ENCODE data around the gene DLG1.
"Not testable (repeated sequence)": the region's sequence is repeated elsewhere in the genome, so short reads cannot be mapped to it uniquely, and the experiment has no call there.

DLG1 gene

GRCh38 chr3:197216914-197217313, 81.5 kb downstream of the DLG1 start:
- H3K4me3 ChIP-seq (ENCODE audit: low read depth, low read length): no peak overlapping the region

DNA sequence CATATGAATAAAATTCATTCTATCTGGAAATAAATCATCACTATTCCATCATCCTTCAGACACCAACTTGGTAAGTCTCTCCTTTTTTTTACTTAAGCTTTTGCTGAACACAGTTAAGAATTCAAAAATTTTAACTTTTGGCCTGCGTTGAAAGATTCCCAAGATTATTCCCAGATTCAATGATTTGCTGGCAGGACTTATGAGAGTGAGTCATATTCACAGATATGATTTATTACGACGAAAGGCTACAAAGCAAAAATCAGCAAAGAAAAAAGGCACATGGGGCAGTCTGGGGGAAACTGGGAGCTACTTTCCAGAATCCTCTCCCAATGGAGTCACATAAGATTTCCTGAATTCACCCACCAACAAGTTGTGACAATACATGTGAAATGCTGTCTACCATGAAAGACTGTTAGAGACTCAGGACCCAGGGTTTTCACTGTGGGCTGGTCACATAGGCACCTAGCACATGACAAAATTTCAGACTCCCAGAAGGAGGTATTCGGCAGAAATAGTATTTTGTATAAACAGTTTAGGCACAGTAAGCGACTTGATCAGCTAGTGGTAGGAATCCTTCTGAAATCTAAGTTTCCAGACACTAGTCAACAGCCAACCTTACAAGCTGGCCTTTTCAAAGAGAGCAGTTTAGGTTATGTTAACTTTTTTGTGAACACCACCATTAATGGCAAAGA, 82.1 kb downstream of the DLG1 start:
- H3K4me3 ChIP-seq (ENCODE audit: low read depth, low read length): no peak overlapping the region

DNA sequence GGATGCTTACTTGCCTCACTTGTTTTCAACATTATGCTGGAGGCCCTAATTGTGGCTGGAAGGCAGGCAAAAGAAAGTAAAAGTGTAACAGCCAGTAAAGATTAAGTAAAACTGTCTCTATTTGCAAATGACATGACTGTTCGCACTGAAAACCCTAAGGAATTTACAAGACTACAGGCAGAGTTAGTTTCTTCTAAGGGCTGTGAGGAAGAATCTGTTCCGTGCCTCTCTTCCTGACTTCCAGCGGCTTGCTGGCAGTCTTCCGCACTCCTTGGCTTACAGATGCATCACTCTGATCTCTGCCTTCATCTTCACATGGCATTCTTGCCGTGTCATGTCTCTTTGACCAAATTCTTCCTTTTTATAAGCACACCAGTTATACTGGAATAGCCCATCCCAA, 86.1 kb downstream of the DLG1 start:
- H3K4me3 ChIP-seq (ENCODE audit: low read depth, low read length): no peak overlapping the region

- not testable (repeated sequence) for H3K4me3 ChIP-seq (ENCODE audit: low read depth, low read length)
Observed at GRCh38 chr3:197211698-197212097, 86.7 kb downstream of the DLG1 start.

GRCh38 chr3:197209366-197210260, 88.8 kb downstream of the DLG1 start:
- no peak overlapping the region for H3K4me3 ChIP-seq (ENCODE audit: low read depth, low read length)

DNA sequence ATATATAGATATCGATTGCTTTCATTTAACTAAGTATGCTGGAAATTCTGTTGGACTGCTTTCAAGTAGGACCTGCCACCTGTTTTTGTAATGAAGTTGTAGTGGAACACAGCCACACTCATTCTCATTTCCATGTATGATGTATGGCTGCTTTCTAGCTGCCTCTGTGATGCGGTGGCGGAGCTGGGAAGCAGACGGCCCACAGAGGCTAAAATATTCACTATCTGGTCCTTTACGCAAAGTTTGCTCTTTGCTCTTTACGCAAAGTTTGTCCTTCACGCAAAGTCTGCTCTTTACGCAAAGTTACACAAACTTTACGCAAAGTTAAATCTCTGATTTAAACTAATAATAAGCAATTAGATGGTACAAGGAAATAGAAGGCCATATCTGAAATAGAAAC, 91.5 kb downstream of the DLG1 start:
- no peak overlapping the region for H3K4me3 ChIP-seq (ENCODE audit: low read depth, low read length)

GRCh38 chr3:197205675-197206074, 92.7 kb downstream of the DLG1 start:
- H3K4me3 ChIP-seq (ENCODE audit: low read depth, low read length): no peak overlapping the region

DNA sequence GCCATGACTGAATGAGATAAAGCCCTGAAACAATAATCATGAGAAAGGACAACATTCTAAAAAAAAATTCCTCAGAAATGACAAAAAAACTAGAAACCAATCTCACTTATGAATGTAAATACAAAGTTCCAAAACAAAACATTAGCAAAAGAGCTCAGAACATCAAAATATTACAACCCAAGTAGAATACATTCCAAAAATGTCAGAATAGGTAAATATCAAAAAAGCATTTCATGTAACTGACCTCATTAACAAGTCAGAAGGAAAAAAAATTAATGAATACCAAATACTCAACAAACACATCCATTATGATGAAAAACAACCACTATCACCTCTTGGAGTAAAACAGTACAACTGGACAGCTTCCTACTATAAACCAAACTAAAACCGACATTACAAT, 93.1 kb downstream of the DLG1 start:
- no peak overlapping the region for H3K4me3 ChIP-seq (ENCODE audit: low read depth, low read length)

GRCh38 chr3:197204736-197205135, 93.7 kb downstream of the DLG1 start:
- H3K4me3 ChIP-seq (ENCODE audit: low read depth, low read length): no peak overlapping the region

- no peak overlapping the region for H3K4me3 ChIP-seq (ENCODE audit: low read depth, low read length)
Observed at GRCh38 chr3:197203714-197204146, 94.7 kb downstream of the DLG1 start.

- no peak overlapping the region for H3K4me3 ChIP-seq (ENCODE audit: low read depth, low read length)
Observed at GRCh38 chr3:197202694-197203093, 95.7 kb downstream of the DLG1 start.

DNA sequence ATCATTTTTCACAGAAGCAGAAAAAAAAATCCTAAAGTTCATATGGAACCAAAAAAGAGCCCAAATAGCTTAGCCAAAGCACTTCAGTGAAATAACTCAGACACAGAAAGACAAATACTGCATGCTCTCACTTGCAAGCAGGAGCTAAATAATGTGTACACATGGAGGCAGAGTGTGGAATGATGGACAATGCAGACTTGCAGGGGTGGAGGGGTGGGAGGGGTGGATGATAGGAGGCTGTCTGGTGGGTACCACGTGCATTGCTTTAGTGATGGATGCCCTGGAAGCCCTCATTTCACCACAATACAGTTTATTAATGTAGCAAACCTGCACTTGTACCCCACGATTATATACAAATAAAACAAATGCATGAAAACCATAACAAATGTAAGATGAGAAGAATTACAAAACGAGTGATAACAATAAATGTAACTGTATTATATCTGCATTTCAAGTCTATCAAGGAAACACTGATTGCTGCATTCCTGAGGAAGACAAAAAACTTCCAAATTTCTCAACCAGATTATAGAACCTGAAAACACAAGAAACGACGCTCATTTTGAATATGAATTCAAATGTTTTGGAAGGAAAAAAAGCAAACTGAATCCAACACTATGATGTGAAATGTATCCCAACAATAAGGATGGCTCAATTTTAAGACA, 96.5 kb downstream of the DLG1 start:
- H3K4me3 ChIP-seq (ENCODE audit: low read depth, low read length): no peak overlapping the region

GRCh38 chr3:197200856-197201255, 97.6 kb downstream of the DLG1 start:
- not testable (repeated sequence) for H3K4me3 ChIP-seq (ENCODE audit: low read depth, low read length)

DNA sequence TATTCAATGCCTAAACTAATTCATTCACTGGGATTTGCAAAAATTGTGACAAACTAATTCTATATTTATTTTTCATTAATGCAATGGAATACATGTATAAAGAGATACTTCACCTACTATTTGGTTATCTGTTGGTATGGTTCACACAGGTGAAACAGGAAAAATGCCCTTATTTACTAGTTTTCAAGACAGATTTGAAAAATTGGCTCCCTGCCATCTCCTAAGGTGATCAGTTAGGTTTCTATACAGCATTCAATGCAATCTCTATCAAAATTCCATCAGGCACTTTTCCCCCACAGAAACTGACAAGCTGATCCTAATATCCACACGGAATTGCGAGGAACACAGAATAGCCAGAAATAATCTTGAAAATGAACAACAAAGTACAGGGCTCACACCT, 101.1 kb downstream of the DLG1 start:
- H3K4me3 ChIP-seq (ENCODE audit: low read depth, low read length): no peak overlapping the region

DNA sequence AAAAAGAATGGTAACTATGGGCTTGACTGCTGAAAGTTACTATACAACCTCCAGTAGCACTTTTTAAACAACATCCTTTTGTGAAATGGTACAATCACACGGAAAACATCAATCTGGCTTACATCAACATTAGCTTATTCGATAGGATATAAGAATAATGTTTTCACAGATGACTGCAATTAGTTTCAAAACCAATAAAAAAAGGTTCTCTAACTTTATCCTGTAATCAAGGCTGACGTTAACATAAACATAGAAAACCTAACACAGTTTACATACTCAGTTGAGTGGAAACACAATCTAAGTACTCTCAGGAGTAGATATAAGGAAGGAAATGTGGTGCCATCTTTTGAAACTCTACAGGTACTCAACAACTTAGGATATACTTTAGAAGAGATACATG, 102.2 kb downstream of the DLG1 start:
- H3K4me3 ChIP-seq (ENCODE audit: low read depth, low read length): no peak overlapping the region

- no peak overlapping the region for H3K4me3 ChIP-seq (ENCODE audit: low read depth, low read length)
Observed at GRCh38 chr3:197195326-197195725, 103.1 kb downstream of the DLG1 start.

DNA sequence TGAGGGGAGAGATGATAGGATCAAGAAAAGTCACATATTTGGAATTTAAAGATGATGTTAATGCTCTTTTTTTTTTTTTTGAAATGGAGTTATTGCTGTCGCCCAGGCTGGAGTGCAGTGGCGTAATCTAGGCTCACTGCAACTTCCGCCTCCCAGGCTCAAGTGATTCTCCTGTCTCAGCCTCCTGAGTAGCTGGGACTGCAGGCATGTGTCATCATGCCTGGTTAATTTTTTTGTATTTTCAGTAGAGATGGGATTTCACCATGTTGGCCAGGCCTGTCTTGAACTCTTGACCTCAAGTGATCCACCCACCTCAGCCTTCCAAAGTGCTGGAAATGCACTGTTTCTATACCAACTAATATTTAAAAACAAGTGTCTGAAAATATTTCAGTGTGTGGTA, 104.7 kb downstream of the DLG1 start:
- not testable (repeated sequence) for H3K4me3 ChIP-seq (ENCODE audit: low read depth, low read length)

- H3K4me3 ChIP-seq (ENCODE audit: low read depth, low read length): no peak overlapping the region
Observed at GRCh38 chr3:197191897-197192296, 106.5 kb downstream of the DLG1 start.

GRCh38 chr3:197189623-197190022, 108.8 kb downstream of the DLG1 start:
- no peak overlapping the region for H3K4me3 ChIP-seq (ENCODE audit: low read depth, low read length)

- H3K4me3 ChIP-seq (ENCODE audit: low read depth, low read length): no peak overlapping the region
Observed at GRCh38 chr3:197188963-197189362, 109.4 kb downstream of the DLG1 start.

DNA sequence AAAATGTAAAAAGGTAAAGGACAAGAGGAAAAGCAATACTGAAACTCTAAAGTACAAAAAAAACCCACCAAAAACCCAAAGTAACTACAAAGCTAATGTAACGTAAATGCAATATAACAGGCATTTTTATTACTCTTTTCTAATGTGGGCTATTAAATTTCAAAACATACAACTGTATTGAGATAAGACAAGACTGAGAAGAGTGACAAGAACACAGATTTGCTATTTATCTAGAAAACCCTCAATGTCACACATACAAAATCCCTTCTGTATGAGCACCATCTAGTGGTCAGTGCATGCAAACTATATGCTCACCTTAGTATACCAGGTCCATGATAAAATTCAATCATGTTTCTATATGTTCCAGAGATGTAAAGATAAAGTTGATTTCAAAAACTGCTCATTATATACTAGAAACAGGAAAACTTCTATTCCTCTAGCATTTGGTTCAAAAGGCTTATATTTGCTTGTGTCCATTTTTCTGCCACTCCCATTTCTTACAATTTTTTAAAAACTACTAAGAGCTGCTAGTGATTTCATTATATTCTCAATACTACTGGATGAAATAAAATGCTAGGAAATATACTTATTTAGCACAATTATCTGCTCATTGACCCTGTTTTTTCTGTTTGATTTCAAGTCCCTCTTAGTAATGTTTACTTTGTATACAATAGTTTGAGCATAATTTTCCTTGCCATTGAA, 111.4 kb downstream of the DLG1 start:
- no peak overlapping the region for H3K4me3 ChIP-seq (ENCODE audit: low read depth, low read length)
